ENCODE data around the gene ZNF782.

- TF ChIP-seq EZH2 (IDR thresholded peaks at IDR 0.05): no peak
- TF ChIP-seq FOXP2 (optimal IDR thresholded peaks at IDR 0.05; ENCODE audit: control extremely low read depth, extremely low read length, insufficient read depth): no peak
- no peak for TF ChIP-seq POLR2AphosphoS5 (IDR thresholded peaks at IDR 0.05; ENCODE audit: borderline replicate concordance, low read depth, low read length)
Measured at GRCh38 chr9:96888591-96888990, 34.3 kb upstream of the ZNF782 start.
